GM12864 (cell line): ENCODE data around the gene INSM1.
A peak's percentile ranks its signal among the peaks of the same experiment; 100 is the strongest.

Experiments used
- DNase-seq: peaks from one replicate; pipeline ENCODE4 v3.0.0-alpha.2; 2011; ENCODE audit warnings: low read depth
- H3K4me3 ChIP-seq: 2 replicates; pipeline ENCODE4 v1.5.1; 2011; ENCODE audit warnings: mild to moderate bottlenecking, low read depth, low read length, control low read depth
- CTCF ChIP-seq: IDR thresholded peaks from 2 replicates; pipeline ENCODE4 v1.5.1; 2011; ENCODE audit warnings: low read depth, mild to moderate bottlenecking, moderate library complexity, low read length, control low read depth, inconsistent platforms; ENCODE audit errors: missing control alignments

INSM1 gene

GRCh38 chr20:20329564-20329963 lies 38.3 kb upstream of the INSM1 start:
- no peak for TF ChIP-seq CTCF
- no peak for DNase-seq
- no peak overlapping the region for H3K4me3 ChIP-seq

GRCh38 chr20:20331156-20331555 lies 36.7 kb upstream of the INSM1 start:
- no peak for TF ChIP-seq CTCF
- H3K4me3 ChIP-seq: no peak overlapping the region
- no peak for DNase-seq

- DNase-seq: no peak
- H3K4me3 ChIP-seq: no peak overlapping the region
- no peak for TF ChIP-seq CTCF
Observed at GRCh38 chr20:20331817-20332216, 36.1 kb upstream of the INSM1 start.

GRCh38 chr20:20333866-20334265 lies 34.0 kb upstream of the INSM1 start:
- H3K4me3 ChIP-seq: no peak overlapping the region
- TF ChIP-seq CTCF: no peak
- no peak for DNase-seq

GRCh38 chr20:20334489-20334888 lies 33.4 kb upstream of the INSM1 start:
- H3K4me3 ChIP-seq: no peak overlapping the region; the same call in 1 of the 2 replicates
- no peak for TF ChIP-seq CTCF
- peak; percentile 57 for DNase-seq

DNA sequence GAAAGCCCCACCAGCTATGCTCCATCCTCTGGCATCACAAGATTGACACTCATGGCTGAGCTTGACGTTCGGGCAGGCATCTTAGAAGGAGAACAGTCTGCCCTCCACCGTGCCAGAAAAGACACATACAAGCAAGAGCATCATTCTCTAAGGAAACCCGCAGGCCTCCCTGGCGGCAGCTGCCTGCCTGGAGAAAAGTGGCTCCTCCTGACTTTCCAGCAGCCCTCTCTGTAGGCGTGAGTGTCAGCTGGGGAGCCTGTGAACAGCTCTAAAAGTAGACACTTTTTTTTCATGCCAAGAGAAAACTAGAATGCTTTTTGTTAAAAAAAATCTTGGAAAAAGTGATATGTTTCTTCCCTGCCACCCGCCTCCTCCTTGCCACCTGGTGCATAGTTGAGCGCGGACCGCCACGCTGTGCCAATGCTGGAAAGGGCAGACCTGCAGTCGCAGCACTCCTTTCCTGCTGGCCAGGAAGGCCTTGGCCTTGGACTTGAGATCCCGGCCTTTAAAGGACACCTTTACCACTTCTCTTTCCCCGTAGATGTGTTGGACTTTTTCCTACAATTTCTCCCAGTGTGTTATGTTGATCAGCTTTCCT lies 29.7 kb upstream of the INSM1 start:
- no peak overlapping the region for H3K4me3 ChIP-seq
- no peak for TF ChIP-seq CTCF
- no peak for DNase-seq

DNA sequence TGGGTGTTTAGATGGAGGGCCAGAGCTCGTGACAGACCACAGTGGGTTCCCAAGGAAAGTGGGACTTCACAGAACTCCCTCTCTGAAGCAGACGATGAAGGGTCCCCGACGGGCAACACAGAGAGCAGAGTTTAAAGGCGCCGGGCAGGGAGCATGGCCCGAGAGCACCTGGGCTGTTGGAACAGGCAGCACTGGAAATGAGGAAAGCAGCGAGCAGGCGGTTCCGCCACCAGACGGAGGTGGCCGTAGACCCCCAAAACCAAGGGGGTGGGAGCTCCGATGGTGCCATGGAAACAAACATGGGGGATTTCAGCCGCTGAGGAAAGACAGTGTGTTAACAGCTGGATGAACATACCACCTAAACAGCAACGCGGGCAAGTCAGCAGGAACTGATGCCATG lies 27.5 kb upstream of the INSM1 start:
- no peak for TF ChIP-seq CTCF
- DNase-seq: no peak

More for the DNA sequence above, 27.5 kb upstream of the INSM1 start:
- H3K4me3 ChIP-seq: no peak overlapping the region
